Muscle of arm (tissue), 14 donors: Measurements from ENCODE around the gene ANGPTL3. TPM values are rescaled to one million over a fixed set of nuclear protein-coding genes. Genes with fewer than 3 reads are reported as not detected.
"Not testable (repeated sequence)": the region's sequence is repeated elsewhere in the genome, so short reads cannot be mapped to it uniquely, and the experiment has no call there.

ENCODE experiments used
- DNase-seq: peaks from one replicate; pipeline ENCODE4 v3.0.0-alpha.2; 2013
- long read RNA-seq, 11 donors: transcript quantifications; one replicate each; lab custom pipeline, GENCODE V29; 2026
- polyA plus RNA-seq, 12 donors: library from polyadenylated mRNA; unstranded; fragments of 120-200 nt; gene quantifications; one replicate each; pipeline ENCODE4 v1.2.1, GENCODE V29; 2013; ENCODE audit not compliant: insufficient read length in 12 of 12

The ANGPTL3 gene, protein sequence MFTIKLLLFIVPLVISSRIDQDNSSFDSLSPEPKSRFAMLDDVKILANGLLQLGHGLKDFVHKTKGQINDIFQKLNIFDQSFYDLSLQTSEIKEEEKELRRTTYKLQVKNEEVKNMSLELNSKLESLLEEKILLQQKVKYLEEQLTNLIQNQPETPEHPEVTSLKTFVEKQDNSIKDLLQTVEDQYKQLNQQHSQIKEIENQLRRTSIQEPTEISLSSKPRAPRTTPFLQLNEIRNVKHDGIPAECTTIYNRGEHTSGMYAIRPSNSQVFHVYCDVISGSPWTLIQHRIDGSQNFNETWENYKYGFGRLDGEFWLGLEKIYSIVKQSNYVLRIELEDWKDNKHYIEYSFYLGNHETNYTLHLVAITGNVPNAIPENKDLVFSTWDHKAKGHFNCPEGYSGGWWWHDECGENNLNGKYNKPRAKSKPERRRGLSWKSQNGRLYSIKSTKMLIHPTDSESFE
- polyA plus RNA-seq, result 1 to 10 TPM in 1 of 12 donors, under 1 TPM in 8, not detected in 3; 0.04 to 2.4 (median 0.35) TPM
- long read RNA-seq, donor 1, partial matches to known transcripts, result 0 of 1 reads
- long read RNA-seq, donor 1, other reads (novel, unspliced or antisense), result 0 of 1 reads
- long read RNA-seq, donor 2, result 0 reads
- long read RNA-seq, donor 3, result 0 reads
- long read RNA-seq, donor 4, result 0 reads
- long read RNA-seq, donor 5, partial matches to known transcripts, result 37 of 37 reads
- long read RNA-seq, donor 5, other reads (novel, unspliced or antisense), result 0 of 37 reads
- long read RNA-seq, donor 6, result 0 reads
- long read RNA-seq, donor 7, result 0 reads
- long read RNA-seq, donor 8, result 0 reads
- long read RNA-seq, donor 9, result 0 reads
- long read RNA-seq, donor 10, result 0 reads
- long read RNA-seq, donor 11, result 0 reads

- DNase-seq, result no peak
Measured at GRCh38 chr1:62597281-62597680, at the start of gene ANGPTL3. TSS of gene ANGPTL3 (plus strand) at chr1:62597520. CDS start at chr1:62597567, 47 bp downstream.

GRCh38 chr1:62561306-62561705, 36.0 kb upstream of the ANGPTL3 start:
- DNase-seq, result no peak

DNA sequence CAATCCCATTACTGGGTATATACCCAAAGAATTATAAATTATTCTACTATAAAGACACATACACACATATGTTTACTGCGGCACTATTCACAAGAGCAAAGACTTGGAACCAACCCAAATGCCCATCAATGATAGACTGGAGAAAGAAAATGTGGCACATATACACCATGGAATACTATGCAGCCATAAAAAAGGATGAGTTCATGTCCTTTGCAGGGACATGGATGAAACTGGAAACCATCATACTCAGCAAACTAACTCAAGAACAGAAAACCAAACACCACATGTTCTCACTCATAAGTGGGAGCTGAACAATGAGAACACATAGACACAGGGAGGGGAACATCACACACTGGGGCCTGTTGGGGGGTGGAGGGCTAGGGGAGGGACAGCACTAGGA, 30.1 kb upstream of the ANGPTL3 start:
- DNase-seq, result not testable (repeated sequence)

DNA sequence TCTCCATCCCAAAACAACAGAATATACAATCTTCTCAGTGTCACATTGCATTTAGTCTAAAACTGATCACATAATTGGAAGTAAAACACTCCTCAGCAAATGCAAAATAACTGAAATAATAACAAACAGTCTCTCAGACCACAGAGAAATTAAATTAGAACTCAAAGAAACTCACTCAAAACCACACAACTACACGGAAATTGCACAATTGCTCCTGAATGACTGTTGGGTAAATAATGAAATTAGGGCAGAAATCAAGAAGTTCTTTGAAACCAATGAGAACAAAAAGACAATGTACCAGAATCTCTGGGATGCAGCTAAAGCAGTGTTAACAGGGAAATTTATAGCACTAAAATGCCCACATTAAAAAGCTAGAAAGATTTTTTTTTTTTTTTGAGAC, 29.4 kb upstream of the ANGPTL3 start:
- DNase-seq, result not testable (repeated sequence)

GRCh38 chr1:62571517-62571916, 25.8 kb upstream of the ANGPTL3 start:
- DNase-seq, result not testable (repeated sequence)

- no peak for DNase-seq
Measured at GRCh38 chr1:62572476-62572875, 24.8 kb upstream of the ANGPTL3 start.

GRCh38 chr1:62573675-62574074, 23.6 kb upstream of the ANGPTL3 start:
- DNase-seq, result no peak

GRCh38 chr1:62585469-62586155, 11.7 kb upstream of the ANGPTL3 start:
- DNase-seq, result peak; percentile 4

DNA sequence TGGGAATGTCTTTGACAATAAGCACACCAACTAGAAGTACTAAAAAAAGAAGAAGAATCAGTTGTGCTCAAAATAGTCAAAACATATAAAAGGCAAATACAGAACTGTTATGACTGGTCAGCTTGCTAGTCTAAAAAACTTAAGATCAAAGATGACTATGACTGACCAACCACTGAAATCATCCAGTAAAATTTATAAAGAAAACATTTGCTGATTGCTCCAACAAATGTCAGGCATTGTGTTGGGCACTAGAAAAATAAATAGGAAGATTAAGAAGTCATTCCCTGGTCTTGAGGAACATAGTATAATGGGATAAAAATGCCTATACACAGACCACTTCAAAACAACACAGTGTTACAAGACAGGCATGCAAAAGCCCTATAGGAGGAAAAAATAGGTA, 9.3 kb upstream of the ANGPTL3 start:
- no peak for DNase-seq

- DNase-seq, result no peak
Measured at GRCh38 chr1:62589321-62589720, 8.0 kb upstream of the ANGPTL3 start.

GRCh38 chr1:62590255-62590969, 6.9 kb upstream of the ANGPTL3 start:
- no peak for DNase-seq

DNA sequence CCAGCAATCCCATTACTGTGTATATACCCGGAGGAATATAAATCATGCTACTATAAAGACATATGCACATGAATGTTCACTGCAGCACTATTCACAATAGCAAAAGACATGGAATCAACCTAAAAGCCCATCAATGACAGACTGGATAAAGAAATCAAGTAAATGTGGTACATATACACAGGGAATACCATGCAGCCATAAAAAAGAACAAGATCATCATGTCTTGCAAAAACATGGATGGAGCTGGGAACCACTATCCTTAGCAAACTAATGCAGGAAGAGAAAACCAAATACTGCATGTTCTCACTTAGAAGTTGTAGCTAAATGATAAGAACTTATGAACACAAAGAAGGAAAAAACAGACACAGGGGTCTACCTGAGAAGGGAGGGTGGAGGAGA, 6.4 kb upstream of the ANGPTL3 start:
- DNase-seq, result no peak

DNA sequence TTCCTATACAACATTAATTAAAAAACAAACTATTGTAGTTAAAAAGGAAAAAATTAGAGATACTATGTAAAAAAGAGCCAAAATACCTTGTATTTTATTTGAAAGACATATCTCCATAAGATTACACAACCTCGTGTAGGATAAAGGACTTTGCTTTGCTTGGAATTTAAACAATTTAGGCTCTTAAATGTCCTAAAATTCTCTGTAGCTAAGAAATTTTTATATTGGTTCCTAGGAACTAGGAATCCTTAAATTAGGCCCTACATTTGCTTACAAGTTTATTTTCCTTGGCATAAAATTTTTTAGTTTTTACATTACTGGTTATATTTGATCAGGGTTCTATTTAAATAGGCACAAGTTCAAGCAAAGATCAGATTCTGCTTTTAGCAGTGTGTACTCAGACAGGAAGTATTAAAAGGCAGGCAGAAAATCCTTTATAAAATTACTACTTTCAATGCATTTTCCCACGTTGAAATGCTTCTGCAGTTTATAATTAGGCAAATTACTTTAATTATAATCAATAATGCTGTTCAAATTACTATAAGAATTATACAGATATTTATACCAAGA, 3.4 kb upstream of the ANGPTL3 start:
- no peak for DNase-seq

GRCh38 chr1:62595647-62596046, 1.7 kb upstream of the ANGPTL3 start:
- no peak for DNase-seq

GRCh38 chr1:62599044-62599443, 1.7 kb downstream of the ANGPTL3 start:
- no peak for DNase-seq

GRCh38 chr1:62601457-62601856, 4.1 kb downstream of the ANGPTL3 start:
- DNase-seq, result no peak

DNA sequence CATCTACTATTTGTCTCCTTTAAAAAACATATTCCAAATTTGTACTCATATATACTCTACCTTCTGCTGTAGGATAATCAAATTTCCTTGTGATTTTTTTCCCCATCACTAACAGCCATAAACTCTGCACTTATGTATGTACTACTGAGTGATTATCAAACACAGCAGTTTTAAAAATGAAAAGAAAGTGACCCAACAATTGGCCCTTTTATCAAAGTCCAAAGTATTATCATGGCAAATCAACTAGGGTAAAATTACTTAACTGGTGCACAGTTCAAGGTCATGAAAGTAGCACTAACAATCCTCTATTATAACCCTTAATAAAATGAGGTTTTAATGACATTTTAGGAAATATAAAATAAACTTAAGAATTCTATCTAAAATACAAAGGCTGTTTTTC, 11.6 kb downstream of the ANGPTL3 start:
- no peak for DNase-seq

DNA sequence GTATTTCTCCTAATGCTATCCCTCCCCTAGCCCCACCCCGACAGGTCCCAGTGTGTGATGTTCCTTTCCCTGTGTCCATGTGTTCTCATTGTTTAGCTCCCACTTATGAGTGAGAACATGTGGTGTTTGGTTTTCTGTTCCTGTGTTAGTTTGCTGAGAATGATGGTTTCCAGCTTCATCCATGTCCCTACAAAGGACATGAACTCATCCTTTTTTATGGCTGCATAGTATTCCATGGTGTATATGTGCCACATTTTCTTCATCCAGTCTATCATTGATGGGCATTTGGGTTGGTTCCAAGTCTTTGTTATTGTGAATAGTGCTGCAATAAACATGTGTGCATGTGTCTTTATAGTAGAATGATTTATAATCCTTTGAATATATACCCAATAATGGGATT, 13.3 kb downstream of the ANGPTL3 start:
- not testable (repeated sequence) for DNase-seq

GRCh38 chr1:62612770-62613169, 15.4 kb downstream of the ANGPTL3 start:
- no peak for DNase-seq

GRCh38 chr1:62613325-62613727, 16.0 kb downstream of the ANGPTL3 start:
- no peak for DNase-seq

- DNase-seq, result no peak
Measured at GRCh38 chr1:62613890-62614289, 16.6 kb downstream of the ANGPTL3 start.
